Activated CD4-positive, CD25-positive, alpha-beta regulatory T cell treated with anti-CD3 and anti-CD28 coated beads, Interleukin-2, amount 50 U/mL, for 72 hours (primary cell): Measurements from ENCODE around the gene CWC27.
"Not testable (repeated sequence)": the region's sequence is repeated elsewhere in the genome, so short reads cannot be mapped to it uniquely, and the experiment has no call there.

ENCODE experiments used
- DNase-seq: peaks from one replicate; pipeline ENCODE4 v3.0.0; 2021

Gene CWC27

DNA sequence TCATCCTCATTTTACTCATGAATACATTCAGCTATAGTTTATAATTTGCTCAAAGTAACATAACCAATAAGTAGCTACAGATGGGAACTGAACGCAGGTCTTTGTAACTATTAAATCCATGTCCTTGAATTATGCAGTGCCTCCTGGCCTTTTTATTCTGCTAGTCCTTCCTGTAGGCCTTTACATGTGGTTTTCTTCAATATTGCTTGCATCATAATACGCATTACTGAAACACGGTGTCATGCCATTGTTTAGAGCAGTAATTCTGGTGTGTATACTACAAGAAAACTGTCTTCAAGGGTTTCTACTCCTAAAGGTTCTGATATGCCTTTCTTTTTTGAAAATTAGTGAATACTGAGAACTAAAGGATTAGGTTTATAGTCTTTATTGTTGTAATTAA is 20.7 kb downstream of the CWC27 start:
- DNase-seq, result no peak

DNA sequence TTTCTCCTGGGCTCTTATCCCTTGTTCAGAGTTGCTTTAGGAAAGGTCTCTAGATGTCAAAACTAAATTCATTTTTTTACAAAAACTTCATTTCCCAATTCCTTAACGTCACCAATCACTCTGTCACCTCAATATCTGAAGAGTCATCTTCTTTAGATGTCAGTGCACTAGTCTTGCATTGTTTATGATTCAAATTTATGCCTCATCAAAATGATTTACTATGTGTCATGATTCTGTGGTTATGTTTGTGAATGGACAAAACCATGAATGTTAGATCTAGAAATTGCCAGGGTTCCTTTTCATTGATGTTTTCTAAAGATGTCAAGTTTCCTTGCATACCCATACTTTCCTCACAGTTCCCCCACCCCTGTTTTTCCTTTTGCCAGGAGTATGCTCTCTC is 21.5 kb downstream of the CWC27 start:
- no peak for DNase-seq

- no peak for DNase-seq
These were observed 23.7 kb downstream of the CWC27 start for GRCh38 chr5:64792469-64792868.

DNA sequence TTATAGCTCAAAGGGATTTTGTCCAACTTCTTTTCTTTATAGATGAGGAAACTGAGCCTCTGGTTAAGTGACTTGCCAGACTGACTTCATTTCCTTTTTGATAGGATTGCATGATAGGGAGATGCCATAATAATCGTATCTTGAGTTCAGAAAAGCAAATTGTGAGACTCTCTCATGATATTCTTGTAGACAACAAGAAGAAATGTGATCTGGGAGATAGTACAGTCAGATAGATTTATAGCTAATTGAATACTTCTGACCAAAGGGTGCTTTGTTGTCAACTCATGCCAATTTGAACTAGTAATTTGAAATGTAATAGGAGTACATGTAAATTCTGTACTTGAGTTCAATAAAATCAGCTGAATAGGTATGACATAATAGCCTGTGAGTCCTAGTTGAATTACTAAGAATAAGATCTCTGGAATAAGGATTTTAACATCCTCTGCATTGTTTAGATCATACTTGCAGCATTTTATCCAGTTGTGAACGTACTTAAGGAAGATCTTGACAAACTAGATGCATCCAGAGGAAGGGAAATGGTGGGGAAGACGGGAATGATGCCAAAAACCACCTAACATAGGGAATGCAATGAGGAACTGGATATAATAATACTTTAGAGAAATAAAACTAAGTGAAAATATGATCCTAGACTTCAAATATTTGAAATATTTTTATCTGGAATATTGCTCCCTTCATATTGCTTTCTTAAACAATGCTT is 25.5 kb downstream of the CWC27 start:
- DNase-seq, result no peak

DNA sequence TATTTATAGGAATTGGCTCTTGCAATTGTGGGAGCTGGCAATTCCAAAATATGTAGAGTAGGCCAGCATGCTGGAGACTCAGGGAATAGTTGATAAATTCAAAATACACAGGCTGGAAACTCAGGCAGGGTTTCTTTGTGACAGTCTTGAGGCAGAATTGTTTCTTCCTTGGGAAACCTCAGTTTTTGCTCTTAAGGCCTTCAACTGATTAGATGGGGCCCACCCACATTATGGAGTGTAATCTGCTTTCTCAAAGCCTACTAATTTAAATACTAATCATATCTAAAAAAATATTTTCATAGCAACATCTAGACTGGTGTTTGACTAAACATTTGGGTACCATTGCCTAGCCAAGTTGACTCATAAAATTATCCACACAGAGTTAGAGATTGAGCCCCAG is 27.6 kb downstream of the CWC27 start:
- DNase-seq, result no peak

DNA sequence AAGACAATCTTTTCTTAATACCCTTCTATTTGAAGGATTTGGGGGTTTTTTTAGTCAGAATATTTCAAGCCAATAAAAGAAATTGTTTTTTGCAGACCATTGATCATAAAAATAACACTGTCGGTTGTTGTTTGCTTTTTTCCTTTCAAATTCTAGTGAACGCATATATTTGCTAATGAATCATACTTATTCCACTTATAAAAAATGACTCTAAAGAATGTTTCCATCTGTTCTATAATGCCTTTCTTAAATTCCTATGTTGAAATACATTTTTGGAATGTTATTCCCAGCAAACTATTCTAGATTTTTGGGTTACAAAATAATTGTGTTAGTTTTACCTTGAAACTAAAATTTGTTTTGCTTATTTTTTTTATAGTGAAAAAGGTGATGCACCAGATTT is 32.2 kb downstream of the CWC27 start:
- no peak for DNase-seq

DNA sequence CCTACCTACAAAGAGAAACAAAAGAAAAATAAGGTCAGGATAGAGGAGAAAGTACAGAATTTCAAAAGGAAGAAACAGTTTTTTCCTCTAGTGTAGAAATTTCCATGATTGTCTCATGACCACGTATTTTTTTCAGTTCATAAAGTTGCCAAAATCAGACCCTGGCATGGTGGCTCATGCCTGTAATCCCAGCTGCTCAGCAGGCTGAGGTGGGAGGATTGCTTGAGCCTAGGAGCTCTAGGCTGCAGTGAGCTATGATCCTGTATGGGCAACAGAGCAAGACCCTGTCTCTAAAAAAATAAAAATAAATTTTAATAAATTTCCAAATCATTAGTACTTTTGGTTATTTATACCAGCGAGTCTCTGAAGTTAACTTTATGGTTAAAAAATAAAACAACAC is 37.8 kb downstream of the CWC27 start:
- DNase-seq, result no peak

DNA sequence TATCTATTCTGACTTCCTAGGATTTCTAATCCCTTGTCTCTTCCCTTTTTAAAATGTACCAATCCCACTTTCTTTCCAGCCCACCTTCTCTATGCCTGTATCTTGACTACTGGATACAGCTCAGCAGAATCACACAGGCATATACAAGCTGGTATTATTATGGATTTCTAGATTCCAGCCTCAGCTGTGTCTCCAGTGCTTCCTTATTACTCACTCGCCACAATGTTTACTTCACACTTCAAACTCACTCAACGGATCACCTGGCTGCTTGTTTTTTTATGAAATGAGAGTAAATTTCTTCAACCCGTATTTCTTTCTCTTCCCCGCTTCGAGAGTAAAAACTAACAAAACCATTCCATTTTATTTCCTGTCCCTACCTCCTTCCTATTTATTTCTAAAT is 38.8 kb downstream of the CWC27 start:
- DNase-seq, result no peak

DNA sequence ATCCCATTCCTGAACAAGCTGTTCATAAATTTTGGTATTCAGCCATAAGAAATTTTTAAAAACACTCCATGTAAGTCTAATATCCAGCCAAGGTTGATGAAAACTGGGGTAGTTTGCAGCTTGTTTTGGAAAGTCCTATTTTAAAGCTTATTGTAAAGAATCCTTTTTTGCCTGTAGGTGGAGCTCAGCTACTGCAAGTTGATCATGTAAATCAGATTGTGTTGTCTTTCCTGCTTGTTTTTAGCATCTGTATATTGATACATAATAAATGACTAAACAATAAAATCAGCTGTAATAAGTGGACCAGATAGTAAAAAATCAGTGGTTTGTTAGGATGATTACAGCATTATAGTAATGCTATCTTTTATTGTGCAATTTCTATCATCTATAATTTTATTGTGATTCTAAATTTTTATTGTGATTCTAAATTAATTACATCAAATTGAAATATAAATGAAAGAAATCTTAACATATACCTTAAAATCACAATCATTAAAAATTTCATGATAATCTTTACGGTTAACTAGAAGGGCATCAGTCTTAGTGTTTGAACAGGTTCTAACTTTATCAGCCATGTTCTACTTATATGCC is 42.4 kb downstream of the CWC27 start:
- no peak for DNase-seq

GRCh38 chr5:64814073-64814472 is 45.3 kb downstream of the CWC27 start:
- no peak for DNase-seq

- DNase-seq, result no peak
These were observed 49.5 kb downstream of the CWC27 start for GRCh38 chr5:64818245-64818644.

GRCh38 chr5:64819345-64819744 is 50.6 kb downstream of the CWC27 start:
- DNase-seq, result not testable (repeated sequence)

GRCh38 chr5:64822320-64822719 is 53.6 kb downstream of the CWC27 start:
- DNase-seq, result no peak

DNA sequence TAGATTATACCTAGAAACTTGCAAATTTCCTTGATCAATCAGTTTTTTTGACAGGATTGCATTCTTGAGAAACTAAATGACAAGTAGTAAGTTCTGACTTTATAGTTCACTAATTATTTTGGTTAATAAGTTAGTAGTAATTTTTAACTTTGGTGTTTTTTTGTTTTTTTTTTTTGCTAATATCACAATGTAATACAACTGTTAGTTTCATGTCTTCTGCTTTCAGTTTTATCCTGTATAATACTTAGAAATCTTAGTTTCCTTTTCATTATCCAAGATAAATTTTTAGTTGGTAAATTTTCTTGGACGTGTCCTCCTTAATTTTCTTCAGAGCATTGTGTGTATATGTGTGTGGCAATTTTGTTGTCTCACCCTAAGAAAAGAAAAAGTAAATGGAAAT is 57.8 kb downstream of the CWC27 start:
- DNase-seq, result no peak

- no peak for DNase-seq
These were observed 59.0 kb downstream of the CWC27 start for GRCh38 chr5:64827703-64828102.

DNA sequence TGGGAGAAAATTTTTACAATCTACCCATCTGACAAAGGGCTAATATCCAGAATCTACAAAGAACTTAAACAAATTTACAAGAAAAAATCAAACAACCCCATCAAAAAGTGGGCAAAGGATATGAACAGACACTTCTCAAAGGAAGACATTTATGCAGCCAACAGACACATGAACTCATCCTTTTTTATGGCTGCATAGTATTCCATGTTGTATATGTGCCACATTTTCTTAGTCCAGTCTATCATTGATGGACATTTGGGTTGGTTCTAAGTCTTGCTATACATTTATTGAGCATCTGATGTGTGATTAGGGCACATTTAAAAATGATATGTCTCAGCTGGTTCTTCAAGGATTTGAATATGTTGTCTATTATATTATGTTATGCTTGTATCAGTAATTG is 61.9 kb downstream of the CWC27 start:
- DNase-seq, result not testable (repeated sequence)

- no peak for DNase-seq
These were observed 63.3 kb downstream of the CWC27 start for GRCh38 chr5:64831996-64832395.

DNA sequence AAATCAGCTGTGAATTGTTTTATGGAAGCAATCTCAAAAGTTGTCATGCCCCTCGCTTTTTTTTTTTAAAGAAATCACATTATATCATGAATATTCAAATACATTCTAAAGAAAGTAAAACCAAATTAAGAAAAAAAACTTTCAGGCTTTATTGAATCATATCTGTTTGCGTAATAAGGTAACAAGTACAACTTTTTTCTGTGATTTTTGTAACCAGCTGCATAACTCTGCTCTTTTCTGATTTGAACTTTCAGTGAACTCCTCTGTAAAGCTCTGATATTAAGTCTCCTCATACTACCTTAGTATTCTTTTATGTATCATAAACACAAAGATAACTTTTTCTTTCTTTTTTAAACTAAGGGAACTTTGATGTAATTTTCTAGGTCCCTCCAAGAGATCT is 65.3 kb downstream of the CWC27 start:
- no peak for DNase-seq

- no peak for DNase-seq
These were observed 65.9 kb downstream of the CWC27 start for GRCh38 chr5:64834611-64835010.

GRCh38 chr5:64835266-64835665 is 66.5 kb downstream of the CWC27 start:
- DNase-seq, result no peak

- no peak for DNase-seq
These were observed 67.5 kb downstream of the CWC27 start for GRCh38 chr5:64836190-64836755.

DNA sequence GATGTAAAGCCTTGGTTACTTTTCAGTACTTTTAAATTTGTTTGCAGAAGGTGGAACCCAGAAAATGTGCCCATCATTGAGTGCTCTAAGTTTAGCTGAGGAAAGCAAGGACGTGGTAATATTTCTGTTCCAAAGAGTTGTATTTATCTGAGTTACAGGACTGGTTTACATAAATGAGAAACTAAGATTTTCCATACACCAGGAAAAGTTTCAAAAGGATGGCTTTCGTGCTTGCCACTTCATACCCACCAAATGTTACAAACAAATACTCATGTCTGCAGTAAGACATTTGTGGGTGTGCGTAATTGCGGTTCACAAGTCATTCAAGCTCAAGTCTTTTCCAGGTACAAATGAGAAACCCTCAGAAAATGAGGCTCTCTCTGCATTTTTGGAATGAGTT is 68.1 kb downstream of the CWC27 start:
- DNase-seq, result no peak

GRCh38 chr5:64838376-64838775 is 69.6 kb downstream of the CWC27 start:
- no peak for DNase-seq

GRCh38 chr5:64838803-64839202 is 70.1 kb downstream of the CWC27 start:
- no peak for DNase-seq

DNA sequence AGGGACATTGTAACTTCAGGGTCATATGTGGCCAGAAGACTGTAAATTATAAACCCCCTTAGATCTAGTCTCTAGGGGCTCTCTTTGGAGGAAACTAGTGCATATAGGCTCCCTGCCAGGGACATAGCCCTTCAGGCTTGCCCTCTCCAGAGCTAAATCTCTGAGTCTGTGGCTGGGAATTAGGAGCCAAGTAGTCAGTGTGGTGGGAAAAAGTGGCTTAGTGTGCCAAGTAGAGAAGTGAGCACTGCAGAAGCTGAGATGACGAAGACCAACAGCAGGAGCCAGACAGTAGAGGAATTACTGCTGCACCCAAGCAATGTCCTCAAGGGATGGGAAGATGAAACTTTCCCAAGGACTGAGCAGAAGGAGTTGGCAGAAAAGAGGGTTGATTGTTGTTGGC is 71.2 kb downstream of the CWC27 start:
- DNase-seq, result no peak
